CD8-positive, alpha-beta memory T cell (primary cell): ENCODE data around the gene SMC1A. TPM values are rescaled to one million over a fixed set of nuclear protein-coding genes. Genes with fewer than 3 reads are reported as not detected.

Source experiments
- CTCF ChIA-PET: fragments of 350-600 bp; sonication (Branson Sonifier 250); formaldehyde crosslinking; loops from one replicate; lab custom pipeline; 2021; ENCODE audit warnings: antibody characterized with exemption; lab: Charles Lee
- POLR2A ChIA-PET: fragments of 350-600 bp; sonication (Branson Sonifier 250); formaldehyde crosslinking; loops from one replicate; lab custom pipeline; 2021; ENCODE audit warnings: antibody characterized with exemption; lab: Charles Lee
- DNase-seq, 5 donors: peaks; one replicate each; pipeline versions ENCODE4 v3.0.0 to v3.0.0-alpha.2; 2020 to 2022; ENCODE audit warnings: mixed read lengths in 1 of 5
- H3K27ac ChIP-seq: one replicate; pipeline ENCODE4 v1.7.0; 2013; ENCODE audit warnings: low read depth, mild to moderate bottlenecking, low read length, moderate library complexity
- H3K27me3 ChIP-seq: 2 replicates; pipeline ENCODE4 v1.7.0; 2013; ENCODE audit warnings: low read length, mild to moderate bottlenecking; ENCODE audit not compliant: insufficient read depth, poor library complexity, severe bottlenecking
- H3K36me3 ChIP-seq: 2 replicates; pipeline ENCODE4 v1.7.0; 2013; ENCODE audit warnings: mild to moderate bottlenecking, low read length, moderate library complexity; ENCODE audit not compliant: insufficient read depth
- H3K4me1 ChIP-seq: 2 replicates; pipeline ENCODE4 v1.7.0; 2013; ENCODE audit warnings: mild to moderate bottlenecking, low read length, moderate library complexity; ENCODE audit not compliant: insufficient read depth
- H3K4me3 ChIP-seq: 2 replicates; pipeline ENCODE4 v1.7.0; 2013; ENCODE audit warnings: mild to moderate bottlenecking, low read length
- H3K9me3 ChIP-seq: 2 replicates; pipeline ENCODE4 v1.7.0; 2013; ENCODE audit warnings: mild to moderate bottlenecking, low read length
- H3K27ac Mint-ChIP-seq, 8 donors: one replicate each; pipeline ENCODE4 v1.8.0; 2020 to 2021; ENCODE audit warnings: mixed read lengths in 8 of 8, mild to moderate bottlenecking in 6 of 8, inconsistent platforms in 3 of 8, moderate library complexity in 3 of 8
- H3K27me3 Mint-ChIP-seq, 2 donors: one replicate each; pipeline ENCODE4 v1.8.0; 2020 to 2021; ENCODE audit warnings: mixed read lengths in 2 of 2, mild to moderate bottlenecking in 1 of 2, moderate library complexity in 1 of 2
- H3K36me3 Mint-ChIP-seq, 3 donors: one replicate each; pipeline ENCODE4 v1.8.0; 2020 to 2021; ENCODE audit warnings: mixed read lengths in 3 of 3, inconsistent platforms in 1 of 3, mild to moderate bottlenecking in 1 of 3
- H3K4me1 Mint-ChIP-seq, 3 donors: one replicate each; pipeline ENCODE4 v1.8.0; 2020 to 2021; ENCODE audit warnings: mixed read lengths in 3 of 3, inconsistent platforms in 1 of 3, mild to moderate bottlenecking in 1 of 3
- H3K4me3 Mint-ChIP-seq, 7 donors: one replicate each; pipeline ENCODE4 v1.8.0; 2020 to 2021; ENCODE audit warnings: mixed read lengths in 7 of 7, mild to moderate bottlenecking in 6 of 7, moderate library complexity in 4 of 7, inconsistent platforms in 2 of 7
- H3K9me3 Mint-ChIP-seq, 5 donors: one replicate each; pipeline ENCODE4 v1.8.0; 2020 to 2022; ENCODE audit warnings: mixed read lengths in 5 of 5, mild to moderate bottlenecking in 3 of 5, moderate library complexity in 2 of 5, inconsistent platforms in 1 of 5
- polyA plus RNA-seq: library from polyadenylated mRNA; unstranded; fragments of 300-500 nt; fragmentation: Illumina TruSeq; gene quantifications from one replicate; pipeline ENCODE4 v1.2.3, GENCODE V29; 2021
- total RNA-seq, 2 experiments: library from RNA; stranded (reverse); gene quantifications; one replicate each; pipeline ENCODE4 v1.2.3, GENCODE V29; 2021

SMC1A gene
- total and polyA plus RNA-seq, 3 experiments from 2014 or later, result 79.1 to 158 (median 143) TPM

DNA sequence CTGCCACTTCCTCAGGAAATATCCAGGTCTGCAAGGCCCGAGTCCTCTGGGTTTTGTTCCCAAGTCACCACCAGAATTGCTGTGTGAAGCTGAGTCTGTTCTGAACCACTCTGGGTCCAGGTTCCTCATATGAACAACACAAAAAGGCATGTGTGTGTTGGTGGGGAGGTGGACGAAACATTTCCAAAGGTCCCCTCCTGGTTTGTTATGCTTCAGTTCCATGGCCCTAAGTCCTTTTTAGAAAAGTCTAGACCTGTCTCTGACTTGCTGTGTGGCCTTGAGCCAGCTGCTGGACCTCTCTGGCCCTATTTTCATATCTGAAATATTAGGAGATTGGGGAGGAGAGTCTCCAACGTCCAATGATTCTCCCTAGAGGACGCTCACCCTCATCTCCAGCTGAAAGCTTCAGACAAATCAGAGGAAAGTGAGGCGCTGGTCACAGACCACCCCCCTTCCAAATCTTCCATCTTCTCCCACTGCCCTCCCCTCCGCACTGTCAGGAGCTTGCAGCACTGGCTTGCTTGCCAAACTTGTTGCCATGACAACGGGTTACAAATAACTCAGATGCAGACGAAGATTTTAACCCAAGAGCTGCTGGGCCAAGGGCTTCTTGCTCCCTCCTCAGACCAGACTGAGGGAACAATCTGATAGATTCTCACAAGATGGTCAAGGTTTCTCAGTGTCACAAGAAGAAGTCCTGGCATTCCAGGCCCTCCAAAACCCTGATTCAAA lies 64.5 kb downstream of the SMC1A start:
- no peak for DNase-seq
- POLR2A ChIA-PET, result no interaction called here

DNA sequence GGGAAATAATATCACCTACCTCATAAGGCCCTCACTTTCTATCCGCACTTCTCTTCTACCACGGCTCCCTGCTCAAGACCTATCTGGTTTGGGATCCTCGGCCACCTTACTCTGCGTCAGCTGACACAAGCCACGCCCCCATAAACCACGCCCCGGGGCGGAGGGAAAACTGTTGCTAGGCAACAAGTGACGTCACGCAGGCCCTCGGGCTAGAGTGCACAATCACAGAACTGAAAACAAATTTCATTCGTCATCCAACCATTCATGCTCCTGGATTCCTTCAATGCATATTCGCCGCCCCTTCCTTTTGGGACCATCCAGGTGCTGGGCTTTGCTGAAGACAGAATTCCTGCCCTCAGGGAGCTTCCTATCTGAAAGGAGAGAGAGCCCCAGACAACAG lies 66.3 kb downstream of the SMC1A start:
- H3K36me3 ChIP-seq, result no peaks in the 10 kb centered on the region
- H3K4me3 ChIP-seq, result no peak overlapping the region
- H3K4me1 ChIP-seq, result no peaks in the 10 kb centered on the region
- Mint-ChIP-seq H3K27me3 (peaks cover 0 to 7% of the 10 kb centered on the region in 2 donors), H3K4me1 (no peaks in the 10 kb centered on the region), H3K4me3 (no peak overlapping the region), H3K36me3 (no peaks in the 10 kb centered on the region), H3K9me3 (peaks cover 0 to 5% (median 0%) of the 10 kb centered on the region in 5 donors), H3K27ac (no peak overlapping the region)
- CTCF ChIA-PET, result no interaction called here
- no peaks in the 10 kb centered on the region for H3K27me3 ChIP-seq
- POLR2A ChIA-PET, result no interaction called here
- no peaks in the 10 kb centered on the region for H3K9me3 ChIP-seq
- H3K27ac ChIP-seq, result no peak overlapping the region
- DNase-seq, result no peak

More for the DNA sequence above, 64.5 kb downstream of the SMC1A start:
- H3K27me3 Mint-ChIP-seq, result peaks cover 0 to 6% of the 10 kb centered on the region in 2 donors
- H3K4me1 Mint-ChIP-seq, result peaks cover 5 to 7% (median 6%) of the 10 kb centered on the region in 3 donors
- Histone ChIP-seq H3K9me3 (no peaks in the 10 kb centered on the region), H3K4me1 (no peaks in the 10 kb centered on the region), H3K36me3 (no peaks in the 10 kb centered on the region), H3K4me3 (no peak overlapping the region), H3K27me3 (no peaks in the 10 kb centered on the region), H3K27ac (no peak overlapping the region)
- H3K9me3 Mint-ChIP-seq, result no peaks in the 10 kb centered on the region
- H3K4me3 Mint-ChIP-seq, result no peak overlapping the region
- CTCF ChIA-PET, result no interaction called here
- peaks cover 0 to under 1% (median 0%) of the 10 kb centered on the region in 3 donors for H3K36me3 Mint-ChIP-seq
- no peak overlapping the region for H3K27ac Mint-ChIP-seq

DNA sequence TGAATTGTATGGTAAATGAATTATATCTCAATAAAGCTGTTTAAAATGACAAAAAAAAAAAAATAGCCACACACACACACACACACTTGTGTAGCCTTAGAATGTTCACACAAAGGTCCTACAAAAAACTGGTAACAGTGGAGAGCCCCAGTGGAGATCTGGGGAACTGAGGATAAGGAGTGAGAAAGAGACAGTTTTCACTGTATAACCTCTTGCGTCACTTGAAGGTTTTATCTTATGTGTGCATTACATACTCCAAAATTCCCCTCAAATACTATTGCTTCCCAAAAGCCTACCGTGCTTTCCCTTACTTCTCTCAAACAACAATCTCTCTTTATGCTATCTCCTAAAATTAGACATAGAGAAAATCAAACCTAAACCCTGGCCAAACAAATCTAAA lies 67.8 kb downstream of the SMC1A start:
- Mint-ChIP-seq H3K9me3 (peaks cover 0 to 5% (median 0%) of the 10 kb centered on the region in 5 donors), H3K4me3 (no peak overlapping the region), H3K4me1 (no peaks in the 10 kb centered on the region), H3K27ac (no peak overlapping the region), H3K27me3 (peaks cover 0 to 9% of the 10 kb centered on the region in 2 donors), H3K36me3 (no peaks in the 10 kb centered on the region)
- ChIA-PET CTCF (no interaction called here), POLR2A (no interaction called here)
- no peak for DNase-seq
- H3K36me3 ChIP-seq, result no peaks in the 10 kb centered on the region
- H3K27ac ChIP-seq, result no peak overlapping the region
- no peak overlapping the region for H3K4me3 ChIP-seq
- H3K9me3 ChIP-seq, result no peaks in the 10 kb centered on the region
- H3K4me1 ChIP-seq, result no peaks in the 10 kb centered on the region
- H3K27me3 ChIP-seq, result no peaks in the 10 kb centered on the region

DNA sequence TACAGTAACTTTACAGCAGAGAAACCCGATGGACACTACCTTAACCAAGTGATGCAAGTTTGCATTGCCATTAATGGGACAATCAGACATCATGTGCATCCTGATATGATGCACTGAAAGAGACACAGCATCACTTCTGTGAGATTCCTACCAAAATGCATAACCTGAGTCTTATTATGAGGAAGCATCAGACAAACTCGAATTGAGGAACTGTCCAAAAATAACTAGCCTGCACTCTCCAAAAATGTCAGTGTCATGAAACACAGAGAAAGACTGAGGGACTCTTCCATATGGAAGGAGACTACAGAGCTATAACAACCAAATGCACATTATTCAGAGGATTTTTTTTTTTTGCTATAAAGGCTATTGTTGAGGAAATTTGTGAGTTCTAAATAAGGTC lies 74.5 kb downstream of the SMC1A start:
- Histone ChIP-seq H3K27me3 (no peaks in the 10 kb centered on the region), H3K4me3 (no peak overlapping the region), H3K36me3 (no peaks in the 10 kb centered on the region), H3K9me3 (no peaks in the 10 kb centered on the region), H3K27ac (no peak overlapping the region), H3K4me1 (no peaks in the 10 kb centered on the region)
- no peak for DNase-seq
- no peaks in the 10 kb centered on the region for H3K36me3 Mint-ChIP-seq
- H3K4me3 Mint-ChIP-seq, result no peak overlapping the region
- H3K4me1 Mint-ChIP-seq, result no peaks in the 10 kb centered on the region
- ChIA-PET POLR2A (no interaction called here), CTCF (no interaction called here)
- peaks cover 0 to 6% (median 0%) of the 10 kb centered on the region in 5 donors for H3K9me3 Mint-ChIP-seq
- H3K27me3 Mint-ChIP-seq, result peaks cover 0 to 19% of the 10 kb centered on the region in 2 donors
- H3K27ac Mint-ChIP-seq, result peak overlapping the region in 1 of 8 donors; percentile 5

DNA sequence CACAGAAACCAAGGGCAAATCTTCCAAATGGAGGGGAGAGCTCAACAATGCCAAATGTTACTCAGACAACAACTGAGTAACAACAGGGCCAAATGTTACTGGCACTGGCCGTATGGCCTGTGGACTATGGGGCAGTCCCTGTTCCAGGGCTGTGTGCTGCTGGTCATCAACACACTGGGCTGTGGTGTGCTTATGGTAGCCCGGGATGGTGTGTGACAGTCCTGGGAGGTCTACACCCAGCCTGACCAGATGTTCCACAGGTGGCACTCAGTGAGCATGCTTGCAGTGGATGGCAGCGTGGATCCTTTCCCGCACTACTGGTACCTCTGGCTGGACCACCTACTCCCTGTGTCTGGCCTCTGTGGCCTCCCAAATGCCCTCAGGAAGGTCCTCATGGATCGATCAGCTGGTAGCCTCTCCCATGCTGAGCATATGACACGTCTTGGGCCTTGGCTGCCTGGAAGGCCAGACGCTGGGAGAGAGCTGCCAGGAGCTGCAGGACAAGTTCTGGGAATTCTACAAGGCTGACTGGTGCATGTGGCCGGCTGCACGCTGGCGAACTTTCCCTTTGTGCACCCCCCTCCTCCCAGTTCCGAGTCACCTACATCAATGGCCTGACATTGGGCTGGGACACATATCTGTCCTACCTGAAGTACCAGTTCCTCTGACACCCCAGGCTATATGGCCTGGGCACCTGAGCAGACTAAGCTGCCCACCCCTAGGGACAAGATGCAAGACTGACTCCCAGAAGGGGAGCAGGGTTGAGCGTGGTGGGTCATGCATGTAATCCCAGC lies 81.4 kb downstream of the SMC1A start:
- CTCF ChIA-PET, result no interaction called here
- no peaks in the 10 kb centered on the region for H3K4me1 Mint-ChIP-seq
- Histone ChIP-seq H3K27ac (no peak overlapping the region), H3K9me3 (no peaks in the 10 kb centered on the region), H3K27me3 (no peaks in the 10 kb centered on the region), H3K36me3 (no peaks in the 10 kb centered on the region), H3K4me1 (no peaks in the 10 kb centered on the region), H3K4me3 (no peak overlapping the region)
- POLR2A ChIA-PET, result no interaction called here
- H3K36me3 Mint-ChIP-seq, result no peaks in the 10 kb centered on the region
- no peak overlapping the region for H3K27ac Mint-ChIP-seq
- H3K9me3 Mint-ChIP-seq, result no peaks in the 10 kb centered on the region
- DNase-seq, result no peak
- H3K4me3 Mint-ChIP-seq, result no peak overlapping the region
- peaks cover 0 to 16% of the 10 kb centered on the region in 2 donors for H3K27me3 Mint-ChIP-seq

DNA sequence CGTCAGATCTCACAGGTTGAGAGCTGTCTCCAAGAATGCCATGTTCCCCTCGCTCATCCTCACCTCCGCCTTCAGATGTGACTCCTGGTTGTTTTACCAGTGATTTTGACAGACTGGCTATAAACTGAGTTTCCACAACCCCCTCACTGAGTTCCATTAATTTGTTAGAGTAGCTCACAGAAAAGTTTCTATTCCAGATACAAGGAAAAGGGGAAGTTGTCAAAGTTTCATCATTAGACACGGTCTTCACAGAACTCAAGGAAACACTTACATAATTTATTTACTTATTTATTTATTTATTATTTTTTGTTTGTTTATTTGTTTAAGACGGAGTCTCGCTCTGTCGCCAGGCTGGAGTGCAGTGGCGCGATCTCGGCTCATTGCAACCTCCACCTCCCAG lies 85.4 kb downstream of the SMC1A start:
- Mint-ChIP-seq H3K27ac (peak overlapping the region in 1 of 8 donors; percentile 80), H3K4me3 (no peak overlapping the region), H3K36me3 (no peaks in the 10 kb centered on the region), H3K4me1 (no peaks in the 10 kb centered on the region), H3K27me3 (peaks cover 13 to 15% of the 10 kb centered on the region in 2 donors), H3K9me3 (no peaks in the 10 kb centered on the region)
- ChIA-PET POLR2A (no interaction called here), CTCF (no interaction called here)
- Histone ChIP-seq H3K27ac (no peak overlapping the region), H3K9me3 (no peaks in the 10 kb centered on the region), H3K36me3 (no peaks in the 10 kb centered on the region), H3K4me3 (no peak overlapping the region), H3K27me3 (no peaks in the 10 kb centered on the region), H3K4me1 (no peaks in the 10 kb centered on the region)
- DNase-seq, result no peak

DNA sequence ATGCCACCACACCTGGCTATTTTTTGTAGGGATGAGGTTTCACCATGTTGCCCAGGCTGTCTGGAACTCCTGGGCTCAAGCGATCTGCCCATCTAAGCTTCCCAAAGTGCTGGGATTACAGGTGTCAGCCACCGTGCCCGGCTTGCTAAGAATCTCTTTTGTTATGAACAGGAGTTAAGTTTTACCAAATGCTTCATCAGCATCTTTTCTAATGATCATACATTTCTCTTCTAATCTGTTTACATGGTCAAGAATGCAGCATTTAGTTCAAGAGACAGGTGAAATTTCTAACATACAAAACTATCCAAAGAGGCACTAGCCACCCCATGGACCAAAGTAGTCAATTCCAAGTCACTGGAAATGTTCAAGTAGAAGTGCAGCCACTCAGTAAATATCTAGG lies 88.6 kb downstream of the SMC1A start:
- H3K4me3 Mint-ChIP-seq, result no peak overlapping the region
- Histone ChIP-seq H3K4me1 (no peaks in the 10 kb centered on the region), H3K27ac (no peak overlapping the region), H3K27me3 (no peaks in the 10 kb centered on the region), H3K36me3 (no peaks in the 10 kb centered on the region), H3K9me3 (no peaks in the 10 kb centered on the region), H3K4me3 (no peak overlapping the region)
- peaks cover 6 to 22% of the 10 kb centered on the region in 2 donors for H3K27me3 Mint-ChIP-seq
- no peaks in the 10 kb centered on the region for H3K36me3 Mint-ChIP-seq
- H3K27ac Mint-ChIP-seq, result no peak overlapping the region
- H3K4me1 Mint-ChIP-seq, result no peaks in the 10 kb centered on the region
- CTCF ChIA-PET, result no interaction called here
- no peak for DNase-seq
- POLR2A ChIA-PET, result no interaction called here
- H3K9me3 Mint-ChIP-seq, result no peaks in the 10 kb centered on the region

DNA sequence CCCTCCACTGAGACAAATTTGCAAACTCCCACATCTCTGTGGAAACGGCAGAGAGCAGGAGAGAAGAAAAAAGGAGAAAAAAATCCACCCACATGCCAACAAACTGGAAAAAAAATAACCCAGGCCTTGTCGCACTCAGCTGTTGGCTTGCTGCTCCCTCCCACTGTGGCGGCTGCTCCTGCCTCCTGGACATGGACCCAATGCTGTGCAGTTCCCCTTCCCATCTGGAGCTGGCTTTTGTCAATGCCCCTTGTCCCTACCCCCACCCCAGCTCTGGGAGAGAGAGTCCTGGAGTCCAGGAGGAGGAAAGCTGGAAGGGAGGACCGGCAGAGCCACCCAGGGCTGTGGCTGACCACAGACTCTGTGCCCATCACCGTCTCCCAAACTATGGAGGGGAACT lies 90.2 kb downstream of the SMC1A start:
- ChIA-PET POLR2A (no interaction called here), CTCF (interaction anchor here (0.7 kb wide), 1 partner anchor 10 kb away, joined by 3 read pairs; no protein-coding TSS in a partner anchor)
- no peaks in the 10 kb centered on the region for H3K4me1 ChIP-seq
- no peaks in the 10 kb centered on the region for H3K36me3 ChIP-seq
- Mint-ChIP-seq H3K9me3 (no peaks in the 10 kb centered on the region), H3K36me3 (no peaks in the 10 kb centered on the region), H3K4me1 (no peaks in the 10 kb centered on the region), H3K27me3 (peaks cover 11 to 22% of the 10 kb centered on the region in 2 donors), H3K27ac (peak overlapping the region in 1 of 8 donors; percentile 68), H3K4me3 (no peak overlapping the region)
- no peaks in the 10 kb centered on the region for H3K27me3 ChIP-seq
- H3K4me3 ChIP-seq, result no peak overlapping the region
- H3K27ac ChIP-seq, result no peak overlapping the region
- H3K9me3 ChIP-seq, result no peaks in the 10 kb centered on the region
- no peak for DNase-seq
